HG03342 (cell line): ENCODE measurements around the gene METTL8.

Experiments
- ATAC-seq: cut with Tn5 transposase; IDR thresholded peaks from one replicate; pipeline ENCODE4 v1.9.1; 2021; ENCODE audit warnings: mild to moderate bottlenecking, moderate library complexity; ENCODE audit not compliant: unreplicated experiment

The METTL8 gene, protein sequence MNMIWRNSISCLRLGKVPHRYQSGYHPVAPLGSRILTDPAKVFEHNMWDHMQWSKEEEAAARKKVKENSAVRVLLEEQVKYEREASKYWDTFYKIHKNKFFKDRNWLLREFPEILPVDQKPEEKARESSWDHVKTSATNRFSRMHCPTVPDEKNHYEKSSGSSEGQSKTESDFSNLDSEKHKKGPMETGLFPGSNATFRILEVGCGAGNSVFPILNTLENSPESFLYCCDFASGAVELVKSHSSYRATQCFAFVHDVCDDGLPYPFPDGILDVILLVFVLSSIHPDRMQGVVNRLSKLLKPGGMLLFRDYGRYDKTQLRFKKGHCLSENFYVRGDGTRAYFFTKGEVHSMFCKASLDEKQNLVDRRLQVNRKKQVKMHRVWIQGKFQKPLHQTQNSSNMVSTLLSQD

DNA sequence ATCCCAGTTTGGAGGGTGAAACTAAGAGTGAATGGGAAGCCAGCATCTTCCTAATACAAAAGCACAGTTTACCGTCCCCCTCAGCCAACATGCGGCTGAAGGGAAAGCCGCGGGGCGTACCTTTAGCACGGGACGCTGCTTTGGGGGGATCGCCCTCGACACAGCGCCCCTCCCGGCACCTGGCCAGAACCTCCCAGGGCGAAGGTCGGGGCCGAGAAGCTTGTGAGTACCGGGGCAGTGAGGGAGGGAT, at the start of gene METTL8:
METTL8 (minus strand) TSS at position 228 of the 250 bp plus-strand sequence. CDS start 41,805 bp downstream, outside the sequence.
- ATAC-seq = no peak

DNA sequence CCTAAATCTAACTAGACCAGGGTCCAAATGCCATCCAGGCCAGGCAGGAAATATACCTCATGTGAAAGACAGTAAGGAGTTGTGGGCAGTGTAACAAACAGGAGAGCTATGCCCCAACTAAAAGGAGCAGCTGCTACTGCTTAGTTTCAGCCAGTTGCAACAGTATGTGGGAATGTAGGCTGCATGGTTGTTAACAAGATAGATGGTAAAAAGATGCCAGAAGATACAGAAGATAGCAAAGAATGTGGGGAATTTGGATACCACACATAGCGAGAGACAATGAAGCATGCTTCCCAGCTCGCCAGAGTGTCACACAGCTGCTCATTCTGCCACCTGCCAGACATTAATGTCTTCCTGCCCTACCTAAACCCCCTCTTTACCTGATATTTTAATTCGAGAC, 49.1 kb upstream of the METTL8 start:
- ATAC-seq = no peak

DNA sequence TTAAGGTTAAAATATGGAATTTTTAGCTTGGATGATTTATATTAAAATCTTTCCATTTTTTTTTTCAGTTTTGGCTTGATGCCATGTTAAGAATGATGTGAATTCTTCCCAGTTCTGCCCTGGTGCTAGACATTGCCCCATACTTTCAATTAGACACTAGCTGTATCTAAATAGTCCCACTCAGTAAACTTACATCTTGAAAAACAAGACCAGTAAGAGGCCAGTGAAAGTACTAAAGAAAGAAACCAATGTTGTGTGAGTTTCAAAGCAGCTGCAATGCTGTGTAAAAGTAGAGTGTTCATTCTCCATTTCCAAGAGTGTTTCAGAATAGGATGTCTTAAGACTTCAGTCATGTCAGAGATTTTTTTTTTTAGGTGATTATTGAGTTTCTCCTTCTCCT, 48.5 kb upstream of the METTL8 start:
- no peak for ATAC-seq

DNA sequence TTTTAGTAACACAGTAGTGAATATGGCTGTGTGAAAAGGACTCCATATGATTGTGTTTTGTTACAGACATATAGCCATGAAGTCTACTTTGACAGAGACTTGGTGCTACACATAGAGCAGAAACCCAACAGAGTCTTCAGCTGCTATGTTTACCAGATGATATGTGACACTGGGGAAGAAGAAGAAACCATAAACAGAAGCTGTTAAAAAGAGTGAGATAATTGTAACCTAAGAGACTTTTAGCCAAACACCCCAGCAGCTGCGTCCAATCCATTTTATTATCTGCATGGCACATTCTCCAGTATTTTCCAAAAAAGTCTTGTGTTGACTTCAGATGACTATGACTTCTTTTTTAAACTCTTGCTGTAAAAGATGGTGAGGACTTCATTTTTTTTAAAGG, 47.1 kb upstream of the METTL8 start:
- no peak for ATAC-seq

DNA sequence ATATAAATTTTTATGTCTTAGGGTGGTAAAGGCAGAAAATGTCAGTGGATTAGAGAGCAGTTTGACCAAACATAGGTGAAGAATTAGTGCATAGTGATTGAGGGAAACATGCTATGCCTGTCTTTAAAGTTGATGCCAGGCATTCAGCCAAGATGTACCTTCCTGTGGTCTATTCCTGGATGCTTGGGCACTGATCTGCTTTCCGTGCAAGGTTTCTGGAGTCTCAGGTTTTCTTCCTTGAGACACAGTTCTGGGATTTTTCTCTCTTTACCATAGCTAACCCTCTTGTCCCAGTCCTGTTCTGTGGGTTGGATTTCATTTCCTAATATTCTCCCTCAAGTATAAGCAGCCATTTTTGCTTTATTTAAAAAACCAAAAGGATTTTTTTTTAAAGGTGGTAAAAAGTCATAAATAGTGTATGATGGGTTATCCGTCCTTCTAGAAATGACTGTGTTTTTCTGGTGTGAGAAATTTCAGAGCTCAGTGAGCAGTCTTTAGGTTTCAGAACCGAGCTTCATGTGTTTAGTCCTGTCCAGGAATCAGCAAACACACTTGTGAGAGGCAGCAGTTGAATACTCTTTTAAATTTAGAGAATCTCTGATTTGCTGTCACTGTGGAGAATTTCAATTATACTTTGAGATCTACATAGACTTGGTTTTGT, 45.5 kb upstream of the METTL8 start:
- peak; percentile 52 for ATAC-seq

DNA sequence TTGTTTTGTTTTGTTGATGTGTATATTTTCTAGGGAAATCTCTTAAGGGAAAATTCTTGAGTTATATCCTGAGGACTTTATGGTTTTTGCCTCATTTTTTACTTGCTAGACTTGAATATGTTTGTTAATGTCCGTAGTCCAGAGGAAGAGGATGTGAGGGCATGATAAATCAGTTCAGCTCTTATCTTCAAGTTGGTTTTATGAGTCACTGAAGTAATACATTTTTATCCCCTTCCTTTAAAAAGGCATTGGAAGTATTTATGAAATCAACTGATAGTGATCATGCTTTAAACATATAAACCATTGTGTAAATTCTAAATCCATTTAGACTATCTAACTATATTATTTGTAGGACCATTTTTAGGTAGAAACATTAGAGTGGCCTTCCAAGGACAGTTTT, 44.6 kb upstream of the METTL8 start:
- no peak for ATAC-seq

DNA sequence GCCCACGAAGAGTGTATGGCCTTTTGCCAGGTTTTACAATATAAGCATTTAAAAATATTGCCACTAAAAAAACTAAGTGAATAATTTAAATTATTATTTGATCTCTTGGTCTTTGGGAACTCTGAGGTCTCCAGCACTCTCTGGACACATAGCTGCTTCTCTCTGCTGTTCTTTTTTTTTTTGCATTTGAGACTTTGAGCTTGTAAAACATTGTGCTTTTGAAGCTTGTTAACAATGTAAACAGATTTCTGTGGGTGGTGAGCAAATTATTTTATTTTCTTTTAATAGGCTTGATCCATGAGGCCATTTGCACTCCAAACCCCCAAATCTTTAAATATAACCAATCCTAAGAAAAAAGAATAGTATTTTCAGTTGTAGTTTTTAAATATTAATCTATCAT, 42.2 kb upstream of the METTL8 start:
- no peak for ATAC-seq

DNA sequence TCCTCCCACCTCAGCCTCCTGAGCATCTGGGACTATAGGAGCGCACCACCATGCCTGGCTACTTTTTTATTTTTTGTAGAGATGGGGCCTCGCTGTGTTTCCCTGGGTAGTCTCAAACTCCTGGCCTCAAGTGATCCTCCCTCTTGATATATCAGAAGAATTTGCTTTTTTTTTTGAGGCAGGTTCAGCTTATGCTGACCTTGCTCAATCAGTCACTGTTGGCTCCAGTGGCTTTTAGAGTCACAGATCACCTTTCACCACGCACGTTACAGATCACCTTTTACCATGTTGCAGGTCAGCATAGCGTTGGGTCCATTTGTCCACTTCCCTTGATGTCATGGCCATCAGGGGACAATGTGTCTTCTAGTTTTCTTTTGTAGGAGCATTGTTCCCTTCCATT, 36.3 kb upstream of the METTL8 start:
- ATAC-seq = no peak

DNA sequence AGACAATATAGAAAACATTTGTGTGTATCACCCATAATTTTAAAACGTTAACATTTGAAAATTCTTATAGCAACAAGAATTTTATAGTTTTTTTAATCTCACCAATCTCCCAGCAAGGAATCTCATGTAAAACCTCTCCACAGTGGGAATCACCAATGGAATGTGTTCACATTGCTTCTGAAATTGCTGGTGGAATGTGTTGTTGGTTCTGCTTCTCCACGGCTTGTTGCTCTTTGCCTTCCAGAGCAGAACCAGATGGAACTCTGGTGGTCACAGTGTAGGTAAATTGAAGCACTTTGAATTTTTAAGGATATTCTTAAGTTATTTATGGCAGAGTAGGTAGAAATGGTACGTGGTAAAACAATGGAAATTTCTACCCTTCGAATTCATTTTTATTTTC, 35.4 kb upstream of the METTL8 start:
- no peak for ATAC-seq

DNA sequence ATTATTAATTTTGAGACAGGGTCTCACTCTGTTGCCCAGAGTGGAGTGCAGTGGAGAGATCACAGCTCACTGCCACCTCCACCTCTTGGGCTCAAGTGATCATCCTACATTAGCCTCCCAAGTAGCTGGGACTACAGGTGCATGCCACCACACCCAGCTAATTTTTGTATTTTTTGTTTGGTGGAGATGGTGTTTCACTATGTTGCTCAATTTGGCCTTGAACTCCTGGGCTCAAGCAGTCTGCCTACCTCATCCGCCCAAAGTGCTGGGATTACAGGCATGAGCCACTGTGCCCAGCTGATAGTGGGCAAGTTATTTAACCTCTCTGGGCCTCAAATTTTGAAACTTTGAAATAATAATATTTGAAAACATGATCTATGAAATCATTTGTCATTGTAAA, 26.7 kb upstream of the METTL8 start:
- ATAC-seq = no peak

DNA sequence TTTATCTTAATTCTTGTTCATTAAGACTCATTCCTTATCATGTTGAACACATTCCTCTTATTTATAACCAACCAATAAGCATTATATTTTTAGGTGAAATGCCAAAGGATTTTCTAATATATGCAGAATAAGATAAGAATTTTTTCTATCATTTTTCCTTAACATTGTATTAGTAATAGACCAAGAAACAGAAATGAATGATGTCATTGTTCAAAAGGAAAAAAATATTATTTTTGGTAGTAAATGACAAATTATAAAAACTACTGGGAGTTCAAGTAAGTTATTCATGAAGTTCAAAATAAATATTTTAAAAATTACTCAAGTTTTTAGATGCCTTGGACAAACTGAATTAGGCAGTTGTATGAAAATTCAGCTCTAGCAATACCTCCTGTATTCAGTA, 25.7 kb upstream of the METTL8 start:
- no peak for ATAC-seq

DNA sequence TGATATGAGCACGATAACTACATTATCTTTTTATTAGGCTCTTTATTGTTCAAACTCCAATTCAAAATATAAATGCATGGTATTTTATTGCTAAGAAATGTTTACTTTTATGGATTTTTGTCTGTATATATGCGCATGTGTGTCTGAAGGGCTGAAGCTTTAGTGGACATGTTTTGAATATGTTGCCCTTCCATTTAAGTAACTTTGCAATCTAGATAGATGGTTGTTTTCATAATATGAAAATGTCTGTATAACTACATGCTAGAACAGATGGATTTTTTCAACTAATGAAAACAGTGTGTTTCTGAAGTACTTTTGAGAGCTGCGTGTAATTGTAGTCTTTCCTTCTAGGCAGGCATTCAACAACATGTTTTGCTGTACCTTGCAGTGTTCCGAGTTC, 19.0 kb upstream of the METTL8 start:
- ATAC-seq = no peak

DNA sequence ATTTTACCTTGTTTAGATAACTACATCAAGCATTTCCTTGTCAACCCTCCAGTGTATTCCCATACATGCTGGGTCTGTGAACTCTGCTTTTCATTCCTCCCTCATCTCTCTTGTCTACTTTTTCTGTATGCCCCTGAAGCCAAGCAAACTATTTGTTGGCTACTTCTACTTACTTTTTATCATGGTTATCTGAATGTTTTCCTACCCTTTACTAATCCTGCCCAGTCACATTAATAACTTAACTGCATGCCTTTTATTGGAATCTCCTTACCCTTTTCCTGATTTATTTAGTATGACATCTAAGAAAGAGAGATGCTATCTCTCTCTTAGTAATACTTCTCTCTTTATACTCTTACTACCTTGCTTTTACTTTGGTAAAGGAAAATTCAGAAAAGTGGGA, 17.3 kb upstream of the METTL8 start:
- no peak for ATAC-seq

DNA sequence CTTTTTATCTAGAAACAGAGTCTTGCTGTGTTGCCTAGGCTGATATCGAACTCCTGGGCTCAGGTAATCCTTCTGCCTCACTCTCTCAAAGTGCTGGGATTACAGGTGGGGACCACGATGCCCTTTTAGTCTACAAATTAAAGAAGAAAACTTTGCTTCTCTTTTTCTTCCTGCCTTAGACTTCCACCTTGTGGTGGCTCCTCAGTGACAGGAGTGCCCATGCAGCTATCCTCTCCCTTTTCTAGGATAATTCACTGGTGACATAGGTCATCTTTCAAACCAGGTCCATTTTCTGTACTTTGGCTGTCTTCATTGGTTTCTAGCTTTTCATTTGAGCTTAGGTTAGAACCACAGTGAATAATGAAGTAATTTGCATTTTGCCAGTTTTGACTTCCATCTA, 13.9 kb upstream of the METTL8 start:
- ATAC-seq = no peak

DNA sequence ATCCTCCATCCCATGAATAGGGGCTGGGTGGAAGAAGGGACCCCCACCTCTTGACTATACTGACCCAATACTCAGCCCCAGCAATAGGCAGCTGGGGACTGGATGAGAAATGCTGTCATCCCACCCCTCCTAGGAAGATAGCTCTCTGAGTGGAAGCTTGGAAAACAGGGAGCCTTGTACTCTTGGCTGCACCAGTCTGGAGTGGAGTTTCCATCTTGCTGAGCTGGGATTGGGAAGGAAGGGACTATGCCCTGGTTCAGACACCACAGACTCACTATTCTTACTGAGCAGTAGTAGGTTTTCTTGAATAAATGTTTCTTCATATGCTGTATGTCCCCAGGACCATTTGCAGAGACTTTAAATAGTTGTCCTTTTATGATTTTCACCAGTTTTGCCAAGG, 7.7 kb upstream of the METTL8 start:
- ATAC-seq = no peak

DNA sequence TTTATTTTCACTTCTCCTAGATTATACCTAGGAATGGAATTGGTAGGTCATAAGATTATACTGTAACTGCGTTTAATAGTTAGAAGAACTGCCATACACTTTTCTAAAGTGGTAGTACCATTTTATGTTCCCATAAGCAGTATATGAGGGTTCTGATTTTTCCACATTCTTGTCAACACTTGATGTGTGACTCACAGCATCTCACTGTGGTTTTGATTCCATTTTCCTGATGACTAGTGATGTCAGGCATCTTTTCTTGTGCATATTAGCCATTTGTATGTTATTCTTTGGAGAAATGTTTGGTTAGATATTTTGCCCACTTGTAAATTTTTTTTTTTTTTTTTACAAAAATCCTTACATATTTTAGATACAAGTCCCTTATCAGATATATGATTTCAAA, 2.5 kb upstream of the METTL8 start:
- ATAC-seq = no peak

DNA sequence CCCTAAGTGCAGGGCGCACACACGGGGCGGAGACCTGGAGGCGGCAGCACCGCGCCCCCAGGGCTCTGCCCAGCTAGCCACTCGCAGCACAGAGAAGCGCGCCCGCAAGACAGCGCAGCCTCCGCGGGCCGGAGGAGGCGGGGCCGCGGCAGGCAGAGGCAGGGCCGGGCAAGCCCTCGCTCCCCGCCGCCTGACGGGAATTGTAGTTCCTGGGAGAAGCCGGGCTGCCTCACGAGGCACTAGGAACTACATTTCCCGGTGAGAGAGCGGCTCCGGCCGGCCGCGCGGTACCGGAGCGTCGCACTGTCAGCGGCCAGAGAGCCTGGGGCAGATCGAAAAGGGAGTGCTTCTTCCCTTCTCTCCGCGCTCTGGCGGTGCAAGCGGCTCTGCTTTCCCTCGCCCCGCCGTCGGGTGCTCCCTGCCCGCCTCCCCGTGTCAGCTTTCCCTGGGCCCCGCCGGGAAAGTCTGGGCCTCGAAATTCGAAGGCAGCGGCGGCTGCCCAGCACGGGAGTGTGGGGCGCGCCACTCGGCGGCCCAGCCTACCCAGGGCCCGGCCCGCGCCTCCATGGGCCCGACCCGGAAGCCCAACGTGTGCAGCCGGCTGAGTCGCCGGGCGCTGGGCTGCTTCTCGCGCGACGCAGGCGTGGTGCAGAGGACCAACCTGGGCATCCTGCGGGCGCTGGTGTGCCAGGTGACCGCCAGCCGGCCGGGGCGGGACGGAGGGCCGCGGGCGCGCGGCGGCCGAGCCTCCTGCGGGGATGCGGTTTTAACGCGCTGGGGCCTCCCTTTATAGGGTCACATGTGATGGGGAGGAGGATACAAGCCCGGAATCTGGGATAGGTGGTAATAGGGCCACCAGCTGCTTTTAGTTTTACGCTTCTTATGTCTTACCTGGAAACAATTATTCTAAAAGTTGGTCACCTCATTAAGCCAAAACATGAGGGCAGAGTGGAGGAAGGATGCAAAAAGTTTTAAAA, 511 bp upstream of the METTL8 start, which contains the start of gene DCAF17:
DCAF17 (plus strand) TSS at position 214 of the 977 bp plus-strand sequence; CDS start at position 566, 352 bp downstream.
- peak; percentile 91 for ATAC-seq

DNA sequence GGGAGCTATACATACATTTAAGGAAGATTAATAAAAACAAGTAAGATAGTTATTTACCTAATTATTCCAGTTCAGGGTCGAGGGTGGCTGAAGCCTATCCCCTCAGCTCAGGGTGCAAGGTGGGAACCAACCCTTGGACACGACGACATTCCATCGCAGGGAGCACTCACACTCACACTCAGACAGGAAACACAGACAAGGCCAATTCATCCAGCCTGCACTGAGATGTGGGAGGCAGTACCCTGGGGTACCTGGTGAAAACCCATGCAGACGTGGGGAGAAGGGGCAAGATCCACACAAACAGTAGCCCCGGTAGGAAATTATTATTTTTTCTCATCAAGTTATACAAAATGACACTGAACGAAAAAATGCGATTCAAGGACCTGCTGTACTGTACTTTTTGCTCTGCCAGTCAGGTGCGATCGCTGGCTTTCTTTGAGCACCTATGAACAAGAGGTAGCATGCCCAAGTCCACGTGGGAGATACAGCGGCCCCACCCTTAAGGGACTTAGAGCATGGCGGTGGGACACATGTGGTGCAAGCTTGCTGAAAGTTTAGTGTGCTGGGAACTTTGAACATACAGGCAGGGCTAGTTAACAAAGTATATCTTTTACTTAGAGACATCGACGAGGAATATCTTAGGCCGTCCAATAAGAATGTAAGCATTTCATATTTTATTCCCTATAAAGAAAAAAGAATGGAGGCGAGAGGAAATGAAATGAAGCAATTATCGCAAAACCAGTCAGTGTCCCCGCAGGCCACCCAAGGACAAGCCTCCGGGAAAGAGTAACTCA, 624 bp downstream of the METTL8 start:
- ATAC-seq = no peak

DNA sequence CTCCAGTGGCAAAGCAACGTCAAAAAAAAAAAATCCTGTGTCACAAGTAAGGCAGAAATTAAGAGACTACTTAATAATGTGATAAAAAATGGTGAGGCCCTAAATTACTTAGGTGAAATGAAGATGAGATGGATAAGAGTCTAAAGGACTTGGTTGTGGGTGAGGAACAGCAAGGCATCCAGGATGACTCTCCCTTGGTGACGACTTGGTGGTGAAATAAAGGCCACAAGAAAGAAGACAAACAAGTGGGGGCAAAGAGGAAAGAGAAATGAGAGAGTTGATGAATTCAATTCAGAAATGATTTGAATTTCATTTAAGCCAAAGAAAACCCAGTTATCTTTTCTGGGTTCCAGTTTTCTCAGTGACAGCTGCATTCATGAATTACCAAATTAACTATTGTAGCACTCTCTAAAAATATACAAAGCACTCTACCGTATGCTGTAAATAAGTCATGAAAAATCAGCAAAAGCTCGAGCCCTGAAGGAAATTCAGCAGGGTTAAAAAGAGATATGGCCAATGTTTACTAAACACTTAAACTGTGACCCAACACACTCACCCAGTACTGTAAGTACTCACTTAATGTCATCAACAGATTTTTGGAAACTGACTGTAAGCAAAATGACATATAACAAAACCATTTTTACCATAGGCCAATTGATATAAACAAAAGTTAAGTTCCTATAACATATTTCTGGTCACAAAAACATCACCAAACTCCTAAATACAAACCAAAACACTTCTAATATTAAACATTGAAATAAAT, 1.4 kb downstream of the METTL8 start:
- ATAC-seq = no peak

DNA sequence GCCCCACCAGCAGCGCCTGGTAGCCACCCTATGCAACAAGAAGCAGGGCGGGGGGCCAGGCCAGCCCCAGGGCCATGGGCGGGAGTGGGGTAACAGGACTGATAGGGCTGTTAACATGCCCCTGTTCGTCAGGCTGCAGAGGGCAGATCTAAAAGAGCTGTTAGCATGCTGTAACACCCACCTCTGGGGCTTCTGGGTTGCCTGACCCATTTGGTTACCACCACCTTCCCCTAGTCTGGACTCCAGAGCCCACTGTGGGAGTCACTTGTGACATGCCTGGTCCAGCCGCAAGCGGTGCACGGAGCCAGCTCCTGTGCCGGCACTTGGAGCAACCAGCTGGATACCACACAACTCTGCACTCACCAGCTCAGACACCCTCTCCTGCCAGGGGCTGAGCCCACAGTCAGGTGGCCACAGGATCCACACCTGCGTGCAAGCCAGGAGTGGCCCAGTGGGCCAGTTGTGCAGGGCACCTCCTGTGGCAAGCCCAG, 2.1 kb downstream of the METTL8 start:
- ATAC-seq = no peak
